NCI-H2081 (cell line): ENCODE measurements around the gene COMMD8.
"Not testable (repeated sequence)": the region's sequence is repeated elsewhere in the genome, so short reads cannot be mapped to it uniquely, and the experiment has no call there.

ENCODE experiments used
- DNase-seq, 2 experiments: peaks; one replicate each; lab custom pipeline; 2025; lab: John Stamatoyannopoulos, UW

Gene COMMD8

GRCh38 chr4:47463235-47463956 lies at the start of gene COMMD8:
TSS of gene COMMD8 (minus strand) at chr4:47463702. CDS start at chr4:47463651, 51 bp downstream.
- DNase-seq: peak; percentile 98 to 99

- no peak for DNase-seq
These were observed 47.1 kb upstream of the COMMD8 start for GRCh38 chr4:47510506-47511143.

DNA sequence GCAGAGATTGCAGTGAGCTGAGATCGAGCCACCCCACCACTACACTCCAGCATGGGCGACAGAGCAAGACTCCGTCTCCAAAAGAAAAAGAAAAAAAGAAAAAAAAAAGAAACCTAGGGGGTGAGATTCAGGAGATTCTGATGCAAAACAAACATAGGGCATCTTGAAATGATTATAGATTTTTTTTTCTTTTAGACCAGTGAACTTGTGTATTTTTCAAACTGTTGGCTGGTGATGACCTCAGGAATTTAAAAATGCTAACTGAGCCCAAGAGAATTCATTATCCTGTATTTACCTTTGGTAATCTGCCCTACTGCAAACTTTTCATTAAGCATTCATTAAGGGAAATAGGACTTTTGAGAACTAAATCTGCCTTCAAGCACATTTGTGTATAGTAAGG lies 42.2 kb upstream of the COMMD8 start:
- no peak for DNase-seq

DNA sequence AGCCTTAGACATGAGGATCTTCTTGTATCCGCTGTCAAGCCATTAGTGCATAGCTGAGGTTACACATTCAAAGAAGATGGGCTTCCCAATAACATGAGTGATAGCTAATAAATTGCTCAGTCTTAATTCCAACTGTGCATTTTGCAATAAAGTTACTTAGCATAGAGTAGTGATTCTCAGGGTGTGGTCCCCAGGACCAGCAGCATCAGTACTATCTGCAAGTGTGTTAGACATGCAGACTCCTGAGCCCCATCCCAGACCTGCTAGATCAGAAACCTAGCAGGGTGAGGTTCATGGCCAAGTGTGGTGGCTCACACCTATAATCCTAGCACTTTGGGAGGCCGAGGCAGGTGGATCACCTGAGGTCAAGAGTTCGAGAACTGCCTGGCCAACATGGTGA lies 41.6 kb upstream of the COMMD8 start:
- no peak for DNase-seq

DNA sequence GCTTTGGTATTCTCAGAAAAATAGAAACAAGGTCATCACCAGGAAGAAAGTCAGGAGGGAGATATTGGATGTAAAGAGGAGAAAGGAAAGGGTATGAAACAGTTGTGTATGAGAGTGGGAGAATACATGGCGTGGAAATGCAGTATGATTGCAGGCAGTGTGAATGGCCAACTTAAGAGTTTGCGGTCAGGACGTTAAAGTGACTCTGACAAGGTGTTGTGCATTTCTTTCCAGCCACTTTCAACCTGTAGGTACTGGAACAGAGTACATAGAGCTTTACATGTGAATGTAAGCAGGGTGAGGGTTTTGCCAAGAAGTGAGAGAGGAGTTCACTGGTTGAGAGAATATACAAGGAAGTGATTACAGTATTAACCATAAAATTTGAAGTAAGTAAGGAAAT lies 37.3 kb upstream of the COMMD8 start:
- no peak for DNase-seq

GRCh38 chr4:47499700-47500099 lies 36.2 kb upstream of the COMMD8 start:
- DNase-seq: no peak

DNA sequence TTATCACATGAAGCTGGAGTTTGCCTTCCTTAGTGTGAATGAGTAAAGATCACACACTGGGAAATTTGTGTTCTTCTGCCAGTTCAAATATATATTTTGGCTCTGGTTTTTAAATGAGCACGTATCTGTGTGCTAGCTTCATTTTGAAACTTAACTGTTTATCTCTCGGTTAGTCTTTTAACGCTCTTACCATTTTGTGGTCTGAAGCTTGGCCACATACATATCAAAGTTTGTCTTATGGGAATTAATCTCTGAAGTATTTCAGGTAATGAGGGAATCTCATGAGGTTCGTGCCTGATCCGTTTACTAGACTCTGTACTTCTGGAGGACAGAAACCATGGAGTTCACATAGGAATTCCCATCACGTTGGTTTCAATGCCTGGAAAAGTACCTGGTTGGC lies 35.4 kb upstream of the COMMD8 start:
- DNase-seq: no peak

DNA sequence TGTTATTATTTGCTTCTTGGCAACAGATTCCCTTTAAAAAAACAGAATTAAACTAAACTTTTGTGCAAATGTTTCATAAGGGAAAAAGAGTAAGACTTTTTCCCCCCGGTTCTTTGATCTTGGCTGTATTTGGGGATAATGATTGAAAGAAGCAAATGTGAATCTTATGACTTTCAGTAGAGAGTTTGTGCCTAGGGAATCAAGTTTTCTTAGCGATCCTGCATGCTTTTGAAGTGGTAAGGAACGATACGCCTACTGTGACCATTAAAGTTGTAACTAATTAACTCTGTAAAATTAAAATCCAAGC lies 30.6 kb upstream of the COMMD8 start:
- DNase-seq: no peak

DNA sequence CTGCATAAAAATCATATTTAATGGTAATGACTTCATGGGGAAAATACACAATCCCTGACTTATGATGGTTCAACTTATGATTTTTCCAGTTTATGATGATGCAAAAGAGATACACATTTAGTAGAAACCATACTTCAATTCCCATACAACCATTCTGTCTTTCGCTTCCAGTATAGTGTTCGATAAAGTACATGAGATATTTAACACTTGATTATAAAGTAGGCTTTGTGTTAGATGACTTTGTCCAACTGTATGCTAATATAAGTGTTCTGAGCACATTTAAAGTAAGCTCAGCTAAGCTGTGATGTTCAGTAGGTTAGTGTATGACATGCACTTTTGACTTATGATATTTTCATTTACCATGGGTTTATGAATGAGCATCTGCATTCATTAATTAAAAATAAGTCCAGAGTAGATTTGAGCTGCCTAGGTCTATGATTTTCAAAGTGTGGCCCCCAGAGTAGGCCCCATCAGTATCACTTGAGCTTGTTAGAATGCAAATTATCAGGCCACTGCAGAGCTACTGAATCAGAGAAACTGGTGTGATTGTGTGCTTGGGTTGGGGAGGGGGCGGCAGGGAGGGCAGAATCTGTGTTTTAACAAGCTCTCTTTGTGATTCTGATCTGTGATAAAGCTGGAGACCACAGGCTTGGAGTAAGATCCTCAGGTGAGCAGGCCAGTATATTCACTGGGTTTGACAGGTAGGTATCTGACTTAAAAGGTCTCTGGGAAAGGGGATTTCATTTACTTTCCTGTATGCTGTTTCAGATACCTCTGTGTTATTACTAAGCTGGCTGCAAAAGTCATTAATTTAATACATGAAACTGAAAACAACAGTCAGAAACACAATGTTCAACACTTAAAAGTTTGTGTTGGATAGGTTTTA lies 30.0 kb upstream of the COMMD8 start:
- DNase-seq: no peak

- peak in 1 of 2 experiments; percentile 8 for DNase-seq
These were observed 27.0 kb upstream of the COMMD8 start for GRCh38 chr4:47490550-47490949.

DNA sequence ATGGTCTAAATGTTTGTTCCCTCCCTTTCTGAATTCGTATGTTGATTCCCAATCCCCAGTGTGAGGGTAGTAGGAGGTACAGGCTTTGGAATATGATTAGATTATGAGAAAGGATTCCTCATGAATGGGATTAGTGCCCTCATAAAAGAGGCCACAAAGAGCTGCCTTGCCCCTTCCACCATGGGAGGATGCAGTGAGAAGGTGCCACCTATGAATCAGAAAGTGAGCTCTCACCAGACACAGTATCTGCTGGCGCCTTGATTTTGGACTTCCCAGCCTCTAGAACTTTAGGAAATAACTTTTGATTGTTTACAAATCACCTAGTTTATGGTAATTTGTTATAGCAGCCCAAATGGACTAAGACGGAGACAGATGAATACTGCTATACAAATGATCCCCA lies 25.2 kb upstream of the COMMD8 start:
- DNase-seq: no peak

- not testable (repeated sequence) for DNase-seq
These were observed 23.2 kb upstream of the COMMD8 start for GRCh38 chr4:47486727-47487126.

DNA sequence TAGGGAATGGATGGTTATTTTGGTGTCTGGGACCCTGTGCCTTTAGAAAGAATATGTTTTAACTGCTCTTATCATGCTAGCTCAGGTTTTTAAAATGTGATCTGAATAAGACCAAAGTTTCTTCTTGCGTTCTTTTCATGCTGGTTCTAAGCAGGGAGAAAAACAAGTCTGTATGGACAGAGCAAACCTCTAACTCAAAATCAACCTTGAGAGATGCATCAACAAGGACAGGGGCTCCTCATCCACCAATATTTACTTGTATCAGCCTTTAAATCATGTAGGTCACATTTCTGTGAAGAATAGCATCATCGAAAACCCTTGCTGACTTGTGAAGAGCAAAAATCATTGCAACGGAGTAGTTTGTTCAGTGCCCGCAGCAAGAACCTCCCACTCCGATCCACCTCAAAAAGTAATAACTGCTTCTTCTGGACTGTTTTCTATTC lies 22.8 kb upstream of the COMMD8 start:
- no peak for DNase-seq

DNA sequence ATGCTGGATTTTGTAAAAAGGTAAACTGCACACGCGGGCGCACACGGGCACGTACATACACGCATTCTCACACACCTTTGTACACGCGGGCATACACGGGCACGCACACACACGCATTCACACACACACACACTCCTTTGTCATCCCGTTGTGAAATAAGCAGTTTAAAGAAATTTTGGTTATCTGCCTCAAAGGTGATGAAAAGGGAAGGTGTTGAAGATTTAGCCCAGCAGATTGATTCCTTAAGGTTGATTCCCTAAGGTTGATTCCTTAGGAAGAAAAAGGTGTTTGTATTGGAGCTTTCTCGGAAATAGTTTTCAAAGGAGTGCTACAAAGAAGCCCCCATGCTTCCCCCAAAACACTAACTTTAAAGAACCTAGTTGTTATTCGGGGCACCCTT lies 22.3 kb upstream of the COMMD8 start:
- no peak for DNase-seq

DNA sequence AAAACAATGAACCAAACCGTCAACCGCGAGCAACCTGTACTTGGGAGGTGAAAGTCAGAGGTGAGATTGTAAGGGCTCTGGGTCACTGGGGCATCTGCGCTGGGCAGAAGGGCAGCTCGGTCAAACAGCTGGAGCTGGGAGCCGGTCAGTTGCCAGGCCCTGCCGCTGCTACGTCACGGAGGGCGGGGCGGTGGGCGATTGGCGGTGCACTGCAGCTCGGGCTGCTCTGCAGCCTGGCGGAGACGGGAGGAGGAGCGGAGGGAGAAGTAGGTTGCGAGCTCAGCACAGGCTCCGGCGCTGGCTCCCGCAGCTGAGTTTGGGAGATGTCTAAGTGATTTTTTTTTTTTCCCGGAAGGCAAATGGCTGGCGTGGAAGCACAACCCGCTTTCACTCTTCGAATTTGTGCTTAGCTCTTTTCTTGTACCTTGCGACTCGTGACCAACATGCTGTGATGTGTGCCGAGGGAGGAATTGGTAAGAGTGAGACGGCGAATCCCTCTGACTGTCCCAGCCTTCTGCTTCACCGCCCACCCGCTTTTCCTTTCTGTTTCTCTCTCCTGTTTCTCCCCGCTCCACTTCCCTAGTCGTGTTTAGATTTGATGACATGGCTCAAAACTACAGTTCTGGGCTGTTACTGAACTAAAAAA lies 21.7 kb upstream of the COMMD8 start, which contains the start of gene ATP10D:
ATP10D (plus strand) TSS at position 229 of the 646 bp plus-strand sequence. CDS start 27,266 bp downstream, outside the sequence.
- DNase-seq: peak; percentile 84 to 95

DNA sequence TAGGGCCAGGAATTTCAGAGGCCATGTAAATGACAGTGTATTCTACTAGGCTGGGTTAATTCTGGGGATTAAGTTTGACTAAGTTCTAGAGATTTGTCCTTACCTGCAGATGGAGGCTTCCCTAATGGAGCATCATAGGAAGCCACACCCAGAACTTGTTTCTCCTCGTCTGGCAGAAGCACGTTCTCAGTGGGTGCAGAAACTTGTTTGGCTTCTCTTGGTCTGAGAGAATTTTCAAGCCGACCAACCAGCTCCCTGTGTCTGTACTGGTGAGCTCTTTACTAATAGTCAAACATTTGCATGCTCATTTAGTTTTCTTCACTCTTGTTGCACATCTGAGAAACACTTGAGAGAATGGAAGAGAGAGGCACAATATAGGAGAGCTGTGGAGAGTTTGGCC lies 20.7 kb upstream of the COMMD8 start:
- no peak for DNase-seq

GRCh38 chr4:47483745-47484144 lies 20.2 kb upstream of the COMMD8 start:
- DNase-seq: no peak

GRCh38 chr4:47482326-47482725 lies 18.8 kb upstream of the COMMD8 start:
- DNase-seq: no peak

- no peak for DNase-seq
These were observed 15.3 kb upstream of the COMMD8 start for GRCh38 chr4:47478804-47479203.

DNA sequence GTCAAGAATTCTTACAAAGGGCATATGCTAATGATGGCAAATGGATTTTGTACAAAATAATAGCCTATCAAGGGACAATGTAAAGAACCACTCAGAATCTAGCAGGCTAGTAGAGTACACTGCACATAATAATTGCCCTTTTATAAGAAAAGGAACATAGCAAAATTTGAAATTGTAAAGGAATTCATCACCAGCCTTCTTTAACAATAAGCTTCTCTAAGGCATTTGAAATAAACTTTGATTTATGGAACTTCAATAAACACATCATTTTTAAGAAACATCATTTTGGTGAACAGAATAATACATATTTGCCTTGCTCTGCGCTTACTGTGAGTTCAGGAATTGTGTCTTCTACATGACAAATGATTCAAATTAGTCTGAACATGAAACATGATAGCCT lies 11.9 kb upstream of the COMMD8 start:
- DNase-seq: no peak

DNA sequence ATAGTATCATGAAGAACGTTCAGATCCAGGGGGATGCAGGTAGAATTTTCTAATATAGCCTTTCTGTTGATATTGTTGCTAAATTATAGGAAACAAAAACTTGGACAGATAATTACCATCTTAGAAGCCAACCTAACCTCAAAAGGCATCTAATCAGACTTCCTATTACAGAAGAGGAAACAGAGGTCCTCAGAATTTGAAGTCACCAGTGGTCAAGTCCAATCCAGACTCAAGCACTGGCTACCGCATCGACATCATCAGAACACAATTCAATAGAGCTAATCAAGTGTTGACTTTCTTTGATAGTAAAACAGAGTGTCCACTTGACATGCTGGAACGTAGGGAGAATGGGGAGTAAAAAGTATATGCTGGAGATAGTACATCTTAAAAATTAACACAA lies 11.3 kb upstream of the COMMD8 start:
- no peak for DNase-seq

DNA sequence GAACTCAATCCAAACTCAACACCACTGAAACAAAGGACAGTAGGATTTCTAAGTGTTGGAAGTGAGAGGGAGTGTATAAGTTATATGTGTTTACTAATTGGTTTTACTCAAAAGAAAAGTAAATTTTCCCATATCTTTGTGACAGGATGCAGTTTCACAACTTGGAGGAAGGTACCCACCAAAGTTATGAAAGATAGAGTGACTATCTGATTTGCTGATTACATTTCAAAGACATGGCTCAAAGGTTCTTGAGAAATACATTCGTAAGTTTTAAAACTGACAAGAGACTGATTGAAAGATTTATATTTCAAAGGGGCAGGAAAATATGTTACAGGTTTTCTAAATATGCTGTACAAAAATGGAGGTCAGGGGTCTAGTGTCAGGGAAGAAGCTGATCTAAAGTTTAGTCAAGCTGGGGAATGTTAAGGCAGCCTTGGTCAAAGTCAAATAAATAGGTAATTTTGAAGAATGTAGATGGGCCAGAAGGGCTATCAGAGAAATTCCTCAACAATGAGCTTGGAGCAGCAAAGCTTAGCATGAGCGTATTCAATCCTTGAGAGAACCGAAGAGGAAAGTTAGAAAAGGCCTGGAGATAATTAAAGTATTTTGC lies 9.7 kb upstream of the COMMD8 start:
- DNase-seq: no peak
